BJ (cell line): Measurements from ENCODE around the gene HCFC1. TPM values are rescaled to one million over a fixed set of nuclear protein-coding genes. Genes with fewer than 3 reads are reported as not detected.
A peak's percentile ranks its signal among the peaks of the same experiment; 100 is the strongest.

Experiments
- CTCF ChIA-PET: fragments of 350-600 bp; formaldehyde crosslinking; extraction: SDS; loops from one replicate; lab custom pipeline; 2021; ENCODE audit warnings: antibody characterized with exemption, inconsistent platforms; lab: Yijun Ruan, JAX
- POLR2A ChIA-PET: fragments of 300-600 bp; sonication (Branson Sonifier 250); formaldehyde crosslinking; extraction: SDS; loops from one replicate; lab custom pipeline; 2021; ENCODE audit warnings: antibody characterized with exemption; lab: Charles Lee
- DNase-seq: peaks from one replicate; pipeline ENCODE4 v3.0.0-alpha.2; 2011; ENCODE audit warnings: low read depth
- H3K27me3 ChIP-seq: 2 replicates; pipeline ENCODE4 v1.6.0; 2011; ENCODE audit warnings: low read length; ENCODE audit not compliant: control insufficient read depth, insufficient read depth
- H3K36me3 ChIP-seq: 2 replicates; pipeline ENCODE4 v1.5.1; 2011; ENCODE audit warnings: low read length; ENCODE audit not compliant: control insufficient read depth, insufficient read depth
- H3K4me3 ChIP-seq: 2 replicates; pipeline ENCODE4 v1.5.1; 2011; ENCODE audit warnings: low read depth, mild to moderate bottlenecking, control low read depth, low read length
- polyA plus RNA-seq: library from polyadenylated mRNA; depleted of rRNA; stranded (reverse); fragments of >200 nt; gene quantifications from 2 replicates; pipeline ENCODE4 v1.2.3, GENCODE V29; 2011
- TF ChIP-seq, protein P1 (sequence below): IDR thresholded peaks from 2 replicates; pipeline ENCODE4 v1.5.1; 2011; ENCODE audit warnings: low read depth, mild to moderate bottlenecking, control low read depth, inconsistent platforms, low read length, moderate library complexity; ENCODE audit not compliant: insufficient read depth

HCFC1 gene
- polyA plus RNA-seq, 1 experiment: 3.3 TPM

DNA sequence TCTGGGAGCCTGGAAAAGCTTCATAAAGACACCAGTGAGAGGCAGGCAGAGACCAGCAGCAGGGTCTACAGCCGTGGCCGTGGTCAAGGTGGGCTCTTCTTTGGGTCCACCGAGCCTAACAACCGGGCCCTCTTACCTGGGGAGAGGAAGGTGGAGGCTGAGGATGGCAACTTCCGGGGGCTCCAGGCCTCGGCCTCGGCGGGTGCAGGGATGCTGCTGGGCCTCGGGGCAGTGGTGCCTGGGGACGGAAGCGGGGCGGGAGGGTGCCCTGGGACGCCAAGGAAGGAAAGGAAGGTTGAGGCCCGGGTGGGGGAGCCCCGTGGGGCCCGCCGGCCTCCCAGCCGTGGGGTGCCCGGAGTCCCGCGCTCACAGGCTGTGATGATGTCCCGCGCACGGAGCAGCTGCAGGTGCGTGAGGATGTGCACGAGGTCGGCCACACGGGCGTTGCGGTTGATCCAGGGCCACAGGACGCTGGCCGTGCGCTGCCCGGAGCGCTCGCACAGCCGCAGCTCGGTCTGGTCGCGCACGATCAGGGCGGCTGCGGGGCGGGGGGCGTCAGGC, 47.5 kb upstream of the HCFC1 start:
- ChIA-PET CTCF (interaction anchor here (1.6 kb wide), 1 partner anchor 27 kb away, joined by 6 read pairs; no protein-coding TSS in a partner anchor), POLR2A (no interaction called here)
- TF ChIP-seq, protein P1, sequence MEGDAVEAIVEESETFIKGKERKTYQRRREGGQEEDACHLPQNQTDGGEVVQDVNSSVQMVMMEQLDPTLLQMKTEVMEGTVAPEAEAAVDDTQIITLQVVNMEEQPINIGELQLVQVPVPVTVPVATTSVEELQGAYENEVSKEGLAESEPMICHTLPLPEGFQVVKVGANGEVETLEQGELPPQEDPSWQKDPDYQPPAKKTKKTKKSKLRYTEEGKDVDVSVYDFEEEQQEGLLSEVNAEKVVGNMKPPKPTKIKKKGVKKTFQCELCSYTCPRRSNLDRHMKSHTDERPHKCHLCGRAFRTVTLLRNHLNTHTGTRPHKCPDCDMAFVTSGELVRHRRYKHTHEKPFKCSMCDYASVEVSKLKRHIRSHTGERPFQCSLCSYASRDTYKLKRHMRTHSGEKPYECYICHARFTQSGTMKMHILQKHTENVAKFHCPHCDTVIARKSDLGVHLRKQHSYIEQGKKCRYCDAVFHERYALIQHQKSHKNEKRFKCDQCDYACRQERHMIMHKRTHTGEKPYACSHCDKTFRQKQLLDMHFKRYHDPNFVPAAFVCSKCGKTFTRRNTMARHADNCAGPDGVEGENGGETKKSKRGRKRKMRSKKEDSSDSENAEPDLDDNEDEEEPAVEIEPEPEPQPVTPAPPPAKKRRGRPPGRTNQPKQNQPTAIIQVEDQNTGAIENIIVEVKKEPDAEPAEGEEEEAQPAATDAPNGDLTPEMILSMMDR: no peak
- H3K4me3 ChIP-seq: peak overlapping the region; percentile 51
- no peaks in the 10 kb centered on the region for H3K27me3 ChIP-seq
- H3K36me3 ChIP-seq: peaks cover 6% of the 10 kb centered on the region
- DNase-seq: no peak

DNA sequence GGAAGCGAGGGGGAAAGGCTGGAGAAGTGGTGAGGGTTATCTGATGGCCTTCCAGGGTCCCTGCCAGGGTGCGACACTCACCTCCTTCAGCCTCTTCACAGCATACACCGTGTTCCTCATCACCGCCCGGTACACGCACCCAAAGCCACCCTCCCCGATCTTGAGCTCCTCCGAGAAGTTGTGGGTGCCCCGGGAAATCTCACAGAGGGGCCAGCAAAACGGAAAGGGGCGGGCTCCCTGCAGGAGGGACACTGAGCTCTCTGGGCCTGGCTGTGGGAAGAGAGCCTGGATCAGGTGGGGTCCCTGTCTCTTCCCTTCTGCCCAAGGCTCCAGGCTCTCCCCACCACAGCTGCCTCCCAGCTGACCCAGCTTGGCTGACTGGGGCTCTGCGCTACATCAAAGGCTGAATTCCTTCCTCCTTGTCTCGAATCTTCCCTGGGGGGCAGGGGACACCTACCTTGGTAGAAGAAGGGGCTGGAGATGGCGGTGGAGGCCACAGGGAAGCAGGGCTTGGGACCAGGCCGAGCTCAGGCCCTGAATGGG, 47.0 kb upstream of the HCFC1 start:
- DNase-seq: no peak
- TF ChIP-seq, protein P1: no peak
- peak overlapping the region; percentile 51 for H3K4me3 ChIP-seq
- H3K27me3 ChIP-seq: no peaks in the 10 kb centered on the region
- POLR2A ChIA-PET: no interaction called here
- CTCF ChIA-PET: no interaction called here
- peaks cover 6% of the 10 kb centered on the region for H3K36me3 ChIP-seq

DNA sequence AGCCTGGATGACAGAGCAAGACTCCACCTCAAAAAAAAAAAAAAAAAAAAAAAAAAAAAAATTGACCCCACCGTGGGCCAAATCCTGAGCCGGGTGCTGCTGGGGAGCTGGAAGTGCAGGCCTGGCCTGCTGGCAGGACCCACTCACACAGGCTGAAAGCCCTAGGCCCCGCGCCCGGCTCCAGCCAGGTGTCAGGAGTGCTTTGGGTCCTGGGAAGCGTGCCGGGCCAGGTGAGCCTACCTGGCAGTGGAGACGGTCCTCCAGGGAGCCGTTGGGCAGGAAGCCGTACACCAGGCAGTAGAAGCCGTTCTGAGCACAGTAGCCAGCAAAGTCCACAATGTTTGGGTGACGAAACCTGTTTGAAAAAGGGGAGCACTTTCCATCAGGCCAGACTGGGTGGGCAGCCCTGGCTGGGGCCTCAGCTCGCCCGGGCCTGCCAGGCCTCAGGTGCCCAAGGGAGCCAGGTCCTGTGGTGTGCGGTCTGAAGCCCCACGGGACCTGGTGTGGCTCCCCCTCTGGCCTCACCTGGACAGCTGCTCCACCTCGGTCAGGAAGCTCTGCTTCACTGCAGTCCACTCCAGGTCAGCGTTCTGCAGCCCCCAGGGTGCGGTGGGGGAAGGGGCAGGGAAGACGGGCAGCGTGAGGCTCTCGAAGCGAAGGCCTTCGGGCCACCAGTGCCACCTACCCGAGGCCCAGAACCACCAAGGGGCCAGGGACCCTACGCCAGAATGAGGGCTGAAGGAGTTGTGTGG, 46.3 kb upstream of the HCFC1 start:
- ChIA-PET CTCF (no interaction called here), POLR2A (no interaction called here)
- Histone ChIP-seq H3K36me3 (peaks cover 6% of the 10 kb centered on the region), H3K27me3 (no peaks in the 10 kb centered on the region), H3K4me3 (no peak overlapping the region; the same call in 1 of the 2 replicates)
- TF ChIP-seq, protein P1: no peak
- no peak for DNase-seq

DNA sequence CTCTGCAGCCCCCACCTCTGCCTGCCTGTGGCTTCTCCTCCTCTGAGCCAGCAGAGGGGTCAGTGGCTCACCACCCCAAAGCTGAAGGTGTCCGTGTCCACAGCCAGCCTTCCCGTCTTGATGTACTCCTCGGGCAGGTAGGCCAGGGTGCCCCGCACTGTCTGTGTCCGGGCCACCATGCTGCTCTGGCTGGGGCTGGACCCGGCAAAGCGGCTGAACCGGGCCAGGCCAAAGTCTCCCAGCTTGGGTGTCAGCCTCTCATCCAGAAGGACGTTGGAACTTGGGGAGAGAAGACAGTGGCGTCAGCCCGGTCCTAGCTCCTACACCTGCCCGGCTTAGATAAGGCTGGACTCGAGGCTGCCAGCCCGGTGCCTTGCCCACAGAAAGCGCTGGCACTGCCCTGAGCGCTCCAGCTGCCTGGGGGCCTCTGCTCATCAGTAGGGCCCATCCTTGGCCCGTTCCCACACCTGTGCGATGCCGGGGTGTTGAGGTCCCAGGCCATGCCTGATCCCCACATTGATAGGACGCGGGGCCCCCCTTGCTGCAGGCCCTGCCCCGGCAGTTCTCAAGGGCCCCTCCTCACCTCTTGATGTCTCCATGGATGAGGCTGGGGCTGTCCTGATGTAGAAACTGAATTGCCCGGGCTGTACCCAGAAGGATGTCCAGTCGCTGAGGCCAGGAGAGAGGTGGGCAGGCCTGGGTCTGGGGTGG, 44.9 kb upstream of the HCFC1 start:
- Histone ChIP-seq H3K4me3 (no peak overlapping the region), H3K27me3 (no peaks in the 10 kb centered on the region), H3K36me3 (peaks cover 9% of the 10 kb centered on the region)
- no peak for DNase-seq
- CTCF ChIA-PET: no interaction called here
- TF ChIP-seq, protein P1: no peak
- POLR2A ChIA-PET: no interaction called here
